ENCODE data around the gene POC1B. TPM values are rescaled to one million over a fixed set of nuclear protein-coding genes. Genes with fewer than 3 reads are reported as not detected.
A peak's percentile ranks its signal among the peaks of the same experiment; 100 is the strongest.

Gene POC1B
- 22.1 TPM for total RNA-seq
- polyA plus RNA-seq = 10 to 100 TPM; 28.2 to 38.0 (median 33.3) TPM

- H3K9me3 Mint-ChIP-seq = no peaks in the 10 kb centered on the region
- H3K9me3 ChIP-seq (ENCODE audit: control insufficient read depth in 2 of 2, low read length in 2 of 2) = no peaks in the 10 kb centered on the region
- peak; percentile 44 to 83 (median 75) for DNase-seq
- H3K27ac ChIP-seq (ENCODE audit: insufficient read depth, low read length, poor library complexity, severe bottlenecking) = peak within 1 kb of the TSS; percentile 78
- peaks cover 30% of the 10 kb centered on the region for H3K4me1 ChIP-seq (ENCODE audit: control insufficient read depth, insufficient read depth, low read length, poor library complexity, severe bottlenecking)
- no peaks in the 10 kb centered on the region for H3K27me3 Mint-ChIP-seq
- H3K36me3 Mint-ChIP-seq = peaks cover 19% of the 10 kb centered on the region
- ATAC-seq (ENCODE audit: low read depth in 2 of 2) = peak; percentile 43 to 57
- H3K27ac Mint-ChIP-seq = peak within 1 kb of the TSS; percentile 73 to 90 (median 89)
- peaks cover 9% of the 10 kb centered on the region for H3K36me3 ChIP-seq (ENCODE audit: control insufficient read depth, insufficient read depth, low read length)
- H3K27me3 ChIP-seq (ENCODE audit: control insufficient read depth, insufficient read depth, low read length) = no peaks in the 10 kb centered on the region
- H3K4me3 Mint-ChIP-seq = peak within 1 kb of the TSS; percentile 89 to 97 (median 96)
- peak within 1 kb of the TSS; percentile 95 for H3K4me3 ChIP-seq (ENCODE audit: low read depth, low read length)
- peaks cover 25 to 63% (median 44%) of the 10 kb centered on the region in 4 donors for H3K4me1 Mint-ChIP-seq
Observed at GRCh38 chr12:89525824-89526770, at the start of gene POC1B. Gene POC1B (minus strand): TSS chr12:89526047. CDS start chr12:89525895, 152 bp downstream.

- Mint-ChIP-seq H3K27ac (no peak overlapping the region), H3K4me1 (peaks cover 0 to 9% (median 2%) of the 10 kb centered on the region in 4 donors), H3K36me3 (no peaks in the 10 kb centered on the region), H3K27me3 (no peaks in the 10 kb centered on the region), H3K4me3 (no peak overlapping the region), H3K9me3 (no peaks in the 10 kb centered on the region)
- ATAC-seq (ENCODE audit: low read depth in 2 of 2) (no peak), DNase-seq (no peak)
- Histone ChIP-seq H3K4me1 (ENCODE audit: control insufficient read depth, insufficient read depth, low read length, poor library complexity, severe bottlenecking) (no peaks in the 10 kb centered on the region), H3K9me3 (ENCODE audit: control insufficient read depth in 2 of 2, low read length in 2 of 2) (no peaks in the 10 kb centered on the region), H3K27me3 (ENCODE audit: control insufficient read depth, insufficient read depth, low read length) (no peaks in the 10 kb centered on the region), H3K4me3 (ENCODE audit: low read depth, low read length) (no peak overlapping the region), H3K36me3 (ENCODE audit: control insufficient read depth, insufficient read depth, low read length) (no peaks in the 10 kb centered on the region), H3K27ac (ENCODE audit: insufficient read depth, low read length, poor library complexity, severe bottlenecking) (no peak overlapping the region)
Observed at GRCh38 chr12:89575374-89575773, 49.5 kb upstream of the POC1B start.

GRCh38 chr12:89574736-89575208 is 48.9 kb upstream of the POC1B start:
- Mint-ChIP-seq H3K9me3 (no peaks in the 10 kb centered on the region), H3K36me3 (no peaks in the 10 kb centered on the region), H3K27me3 (no peaks in the 10 kb centered on the region), H3K4me3 (no peak overlapping the region), H3K27ac (no peak overlapping the region), H3K4me1 (peaks cover 0 to 9% (median 2%) of the 10 kb centered on the region in 4 donors)
- ATAC-seq (ENCODE audit: low read depth in 2 of 2) (no peak), DNase-seq (no peak)
- Histone ChIP-seq H3K4me1 (ENCODE audit: control insufficient read depth, insufficient read depth, low read length, poor library complexity, severe bottlenecking) (no peaks in the 10 kb centered on the region), H3K27ac (ENCODE audit: insufficient read depth, low read length, poor library complexity, severe bottlenecking) (no peak overlapping the region), H3K9me3 (ENCODE audit: control insufficient read depth in 2 of 2, low read length in 2 of 2) (no peaks in the 10 kb centered on the region), H3K36me3 (ENCODE audit: control insufficient read depth, insufficient read depth, low read length) (no peaks in the 10 kb centered on the region), H3K4me3 (ENCODE audit: low read depth, low read length) (no peak overlapping the region), H3K27me3 (ENCODE audit: control insufficient read depth, insufficient read depth, low read length) (no peaks in the 10 kb centered on the region)

- Histone ChIP-seq H3K36me3 (ENCODE audit: control insufficient read depth, insufficient read depth, low read length) (no peaks in the 10 kb centered on the region), H3K27ac (ENCODE audit: insufficient read depth, low read length, poor library complexity, severe bottlenecking) (no peak overlapping the region), H3K4me1 (ENCODE audit: control insufficient read depth, insufficient read depth, low read length, poor library complexity, severe bottlenecking) (no peaks in the 10 kb centered on the region), H3K4me3 (ENCODE audit: low read depth, low read length) (no peak overlapping the region), H3K9me3 (ENCODE audit: control insufficient read depth in 2 of 2, low read length in 2 of 2) (no peaks in the 10 kb centered on the region), H3K27me3 (ENCODE audit: control insufficient read depth, insufficient read depth, low read length) (no peaks in the 10 kb centered on the region)
- no peaks in the 10 kb centered on the region for H3K9me3 Mint-ChIP-seq
- no peak for ATAC-seq (ENCODE audit: low read depth in 2 of 2)
- H3K27ac Mint-ChIP-seq = peak overlapping the region in 1 of 3 donors; percentile 35
- DNase-seq = no peak
- peaks cover 4% of the 10 kb centered on the region for H3K36me3 Mint-ChIP-seq
- no peak overlapping the region for H3K4me3 Mint-ChIP-seq
- H3K27me3 Mint-ChIP-seq = no peaks in the 10 kb centered on the region
- H3K4me1 Mint-ChIP-seq = peaks cover 0 to 9% (median 2%) of the 10 kb centered on the region in 4 donors
Observed at GRCh38 chr12:89573051-89573810, 47.4 kb upstream of the POC1B start.

- H3K27ac Mint-ChIP-seq = no peak overlapping the region
- Histone ChIP-seq H3K9me3 (ENCODE audit: control insufficient read depth in 2 of 2, low read length in 2 of 2) (no peaks in the 10 kb centered on the region), H3K27ac (ENCODE audit: insufficient read depth, low read length, poor library complexity, severe bottlenecking) (no peak overlapping the region), H3K4me1 (ENCODE audit: control insufficient read depth, insufficient read depth, low read length, poor library complexity, severe bottlenecking) (no peaks in the 10 kb centered on the region), H3K36me3 (ENCODE audit: control insufficient read depth, insufficient read depth, low read length) (no peaks in the 10 kb centered on the region), H3K27me3 (ENCODE audit: control insufficient read depth, insufficient read depth, low read length) (no peaks in the 10 kb centered on the region), H3K4me3 (ENCODE audit: low read depth, low read length) (no peak overlapping the region)
- H3K4me1 Mint-ChIP-seq = peaks cover 0 to 4% (median under 1%) of the 10 kb centered on the region in 4 donors
- no peak for DNase-seq
- peaks cover 4% of the 10 kb centered on the region for H3K36me3 Mint-ChIP-seq
- no peak overlapping the region for H3K4me3 Mint-ChIP-seq
- H3K27me3 Mint-ChIP-seq = no peaks in the 10 kb centered on the region
- peaks cover 0 to 3% (median 0%) of the 10 kb centered on the region in 7 donors for H3K9me3 Mint-ChIP-seq
- no peak for ATAC-seq (ENCODE audit: low read depth in 2 of 2)
Observed at GRCh38 chr12:89571491-89572195, 45.8 kb upstream of the POC1B start.

GRCh38 chr12:89568484-89568883 is 42.6 kb upstream of the POC1B start:
- Mint-ChIP-seq H3K4me3 (no peak overlapping the region), H3K27ac (no peak overlapping the region), H3K27me3 (no peaks in the 10 kb centered on the region), H3K36me3 (peaks cover 4% of the 10 kb centered on the region), H3K9me3 (peaks cover 0 to 3% (median 0%) of the 10 kb centered on the region in 7 donors), H3K4me1 (peaks cover 0 to 4% (median 0%) of the 10 kb centered on the region in 4 donors)
- H3K27me3 ChIP-seq (ENCODE audit: control insufficient read depth, insufficient read depth, low read length) = no peaks in the 10 kb centered on the region
- no peak for ATAC-seq (ENCODE audit: low read depth in 2 of 2)
- H3K27ac ChIP-seq (ENCODE audit: insufficient read depth, low read length, poor library complexity, severe bottlenecking) = no peak overlapping the region
- no peak overlapping the region for H3K4me3 ChIP-seq (ENCODE audit: low read depth, low read length)
- H3K9me3 ChIP-seq (ENCODE audit: control insufficient read depth in 2 of 2, low read length in 2 of 2) = no peaks in the 10 kb centered on the region
- H3K36me3 ChIP-seq (ENCODE audit: control insufficient read depth, insufficient read depth, low read length) = no peaks in the 10 kb centered on the region
- no peak for DNase-seq
- no peaks in the 10 kb centered on the region for H3K4me1 ChIP-seq (ENCODE audit: control insufficient read depth, insufficient read depth, low read length, poor library complexity, severe bottlenecking)

GRCh38 chr12:89567691-89568239 is 41.9 kb upstream of the POC1B start:
- H3K27ac Mint-ChIP-seq = no peak overlapping the region
- Histone ChIP-seq H3K27ac (ENCODE audit: insufficient read depth, low read length, poor library complexity, severe bottlenecking) (no peak overlapping the region), H3K4me1 (ENCODE audit: control insufficient read depth, insufficient read depth, low read length, poor library complexity, severe bottlenecking) (no peaks in the 10 kb centered on the region), H3K9me3 (ENCODE audit: control insufficient read depth in 2 of 2, low read length in 2 of 2) (no peaks in the 10 kb centered on the region), H3K36me3 (ENCODE audit: control insufficient read depth, insufficient read depth, low read length) (no peaks in the 10 kb centered on the region), H3K27me3 (ENCODE audit: control insufficient read depth, insufficient read depth, low read length) (no peaks in the 10 kb centered on the region), H3K4me3 (ENCODE audit: low read depth, low read length) (no peak overlapping the region)
- H3K27me3 Mint-ChIP-seq = no peaks in the 10 kb centered on the region
- DNase-seq (no peak), ATAC-seq (ENCODE audit: low read depth in 2 of 2) (no peak)
- H3K4me3 Mint-ChIP-seq = no peak overlapping the region
- H3K4me1 Mint-ChIP-seq = peaks cover 0 to 4% (median 0%) of the 10 kb centered on the region in 4 donors
- peaks cover 4% of the 10 kb centered on the region for H3K36me3 Mint-ChIP-seq
- peaks cover 0 to 3% (median 0%) of the 10 kb centered on the region in 7 donors for H3K9me3 Mint-ChIP-seq

Measured in CD4-positive, CD25-positive, alpha-beta regulatory T cell (primary cell).